ENCODE data around the gene SIAE. TPM values are rescaled to one million over a fixed set of nuclear protein-coding genes. Genes with fewer than 3 reads are reported as not detected.

The SIAE gene
- total RNA-seq, 1 donor from 2014 or later: 28.8 TPM

DNA sequence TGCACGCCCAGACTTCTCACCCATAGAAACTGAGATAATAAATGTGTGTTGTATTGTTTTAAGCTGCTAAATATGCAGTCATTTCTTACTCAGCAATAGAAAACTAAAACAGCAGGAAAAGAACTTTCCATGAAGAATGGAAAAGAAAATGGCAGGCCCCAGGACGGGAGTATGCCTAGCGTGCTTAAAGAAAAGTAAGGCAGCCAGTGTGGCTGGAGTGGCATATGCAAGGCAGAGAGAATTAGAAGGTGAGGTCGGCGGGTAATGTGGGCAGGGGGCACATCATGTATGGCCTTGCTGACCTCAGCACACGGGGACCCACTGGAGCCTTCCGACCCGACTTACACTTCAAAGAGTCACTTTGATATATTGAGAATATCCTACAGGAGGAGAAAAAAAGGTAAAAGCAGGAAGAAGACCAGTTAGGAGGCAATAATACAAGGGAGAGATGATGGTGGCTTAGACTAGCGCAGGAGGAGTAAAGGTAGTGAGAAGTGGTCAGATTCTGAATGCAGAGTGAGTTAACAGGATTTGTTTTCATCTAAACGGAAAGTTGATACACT, 30.4 kb downstream of the SIAE start:
- Mint-ChIP-seq H3K27me3 (no peaks in the 10 kb centered on the region), H3K36me3 (peaks cover 8% of the 10 kb centered on the region), H3K4me3 (no peak overlapping the region), H3K9me3 (no peaks in the 10 kb centered on the region), H3K4me1 (ENCODE audit: unreplicated experiment) (peaks cover 6% of the 10 kb centered on the region), H3K27ac (no peak overlapping the region)
- TF ChIP-seq, protein P1, sequence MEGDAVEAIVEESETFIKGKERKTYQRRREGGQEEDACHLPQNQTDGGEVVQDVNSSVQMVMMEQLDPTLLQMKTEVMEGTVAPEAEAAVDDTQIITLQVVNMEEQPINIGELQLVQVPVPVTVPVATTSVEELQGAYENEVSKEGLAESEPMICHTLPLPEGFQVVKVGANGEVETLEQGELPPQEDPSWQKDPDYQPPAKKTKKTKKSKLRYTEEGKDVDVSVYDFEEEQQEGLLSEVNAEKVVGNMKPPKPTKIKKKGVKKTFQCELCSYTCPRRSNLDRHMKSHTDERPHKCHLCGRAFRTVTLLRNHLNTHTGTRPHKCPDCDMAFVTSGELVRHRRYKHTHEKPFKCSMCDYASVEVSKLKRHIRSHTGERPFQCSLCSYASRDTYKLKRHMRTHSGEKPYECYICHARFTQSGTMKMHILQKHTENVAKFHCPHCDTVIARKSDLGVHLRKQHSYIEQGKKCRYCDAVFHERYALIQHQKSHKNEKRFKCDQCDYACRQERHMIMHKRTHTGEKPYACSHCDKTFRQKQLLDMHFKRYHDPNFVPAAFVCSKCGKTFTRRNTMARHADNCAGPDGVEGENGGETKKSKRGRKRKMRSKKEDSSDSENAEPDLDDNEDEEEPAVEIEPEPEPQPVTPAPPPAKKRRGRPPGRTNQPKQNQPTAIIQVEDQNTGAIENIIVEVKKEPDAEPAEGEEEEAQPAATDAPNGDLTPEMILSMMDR (conservative IDR thresholded peaks at IDR 0.05): no peak
- no peak for DNase-seq (ENCODE audit: extremely low spot score, unreplicated experiment)

- TF ChIP-seq, protein P1 (conservative IDR thresholded peaks at IDR 0.05): no peak
- H3K27ac Mint-ChIP-seq: no peak overlapping the region
- peaks cover 8% of the 10 kb centered on the region for H3K36me3 Mint-ChIP-seq
- H3K9me3 Mint-ChIP-seq: no peaks in the 10 kb centered on the region
- H3K4me1 Mint-ChIP-seq (ENCODE audit: unreplicated experiment): peaks cover 6% of the 10 kb centered on the region
- no peak for DNase-seq (ENCODE audit: extremely low spot score, unreplicated experiment)
- no peaks in the 10 kb centered on the region for H3K27me3 Mint-ChIP-seq
- H3K4me3 Mint-ChIP-seq: no peak overlapping the region
Measured at GRCh38 chr11:124642628-124643027, 30.9 kb downstream of the SIAE start.

GRCh38 chr11:124640666-124641065, 32.9 kb downstream of the SIAE start:
- Mint-ChIP-seq H3K36me3 (peaks cover 12% of the 10 kb centered on the region), H3K4me3 (no peak overlapping the region), H3K27ac (no peak overlapping the region), H3K4me1 (ENCODE audit: unreplicated experiment) (peaks cover 6% of the 10 kb centered on the region), H3K9me3 (no peaks in the 10 kb centered on the region), H3K27me3 (no peaks in the 10 kb centered on the region)
- DNase-seq (ENCODE audit: extremely low spot score, unreplicated experiment): no peak
- TF ChIP-seq, protein P1 (conservative IDR thresholded peaks at IDR 0.05): no peak

- no peak overlapping the region for H3K27ac Mint-ChIP-seq
- H3K9me3 Mint-ChIP-seq: no peaks in the 10 kb centered on the region
- H3K27me3 Mint-ChIP-seq: no peaks in the 10 kb centered on the region
- H3K4me3 Mint-ChIP-seq: no peak overlapping the region
- TF ChIP-seq, protein P1 (conservative IDR thresholded peaks at IDR 0.05): no peak
- H3K36me3 Mint-ChIP-seq: peaks cover 12% of the 10 kb centered on the region
- no peaks in the 10 kb centered on the region for H3K4me1 Mint-ChIP-seq (ENCODE audit: unreplicated experiment)
- no peak for DNase-seq (ENCODE audit: extremely low spot score, unreplicated experiment)
Measured at GRCh38 chr11:124639186-124639585, 34.4 kb downstream of the SIAE start.

GRCh38 chr11:124638500-124638899, 35.0 kb downstream of the SIAE start:
- no peaks in the 10 kb centered on the region for H3K27me3 Mint-ChIP-seq
- no peaks in the 10 kb centered on the region for H3K9me3 Mint-ChIP-seq
- no peak overlapping the region for H3K27ac Mint-ChIP-seq
- peaks cover 14% of the 10 kb centered on the region for H3K36me3 Mint-ChIP-seq
- no peak overlapping the region for H3K4me3 Mint-ChIP-seq
- no peaks in the 10 kb centered on the region for H3K4me1 Mint-ChIP-seq (ENCODE audit: unreplicated experiment)
- TF ChIP-seq, protein P1 (conservative IDR thresholded peaks at IDR 0.05): no peak
- DNase-seq (ENCODE audit: extremely low spot score, unreplicated experiment): no peak

DNA sequence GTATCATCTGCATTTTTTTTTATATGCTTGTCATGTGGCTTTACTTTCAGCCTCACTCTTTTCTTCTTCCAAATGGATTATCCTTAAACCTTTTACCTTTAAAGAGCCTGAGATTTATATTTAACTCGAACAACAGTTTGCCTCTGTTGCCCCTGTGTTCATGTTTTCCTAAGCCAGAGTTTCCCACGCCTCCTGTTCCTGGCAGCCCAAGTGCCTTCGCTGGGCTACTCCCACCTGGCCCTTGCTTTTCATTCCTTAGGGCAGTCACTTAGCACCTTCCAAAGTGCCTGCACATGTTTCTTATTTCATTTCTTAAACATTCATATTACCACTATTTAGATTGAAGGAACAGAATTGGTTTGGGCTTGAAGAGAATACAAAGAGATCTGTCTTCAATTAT, 37.6 kb downstream of the SIAE start:
- no peak overlapping the region for H3K4me3 Mint-ChIP-seq
- no peak overlapping the region for H3K27ac Mint-ChIP-seq
- H3K36me3 Mint-ChIP-seq: peaks cover 19% of the 10 kb centered on the region
- DNase-seq (ENCODE audit: extremely low spot score, unreplicated experiment): no peak
- H3K9me3 Mint-ChIP-seq: no peaks in the 10 kb centered on the region
- H3K4me1 Mint-ChIP-seq (ENCODE audit: unreplicated experiment): no peaks in the 10 kb centered on the region
- TF ChIP-seq, protein P1 (conservative IDR thresholded peaks at IDR 0.05): no peak
- no peaks in the 10 kb centered on the region for H3K27me3 Mint-ChIP-seq

Measured in type B pancreatic cell (in vitro differentiated cells).